HL-60 (cell line): ENCODE results near the gene LRP5.
"Not testable (repeated sequence)": the region's sequence is repeated elsewhere in the genome, so short reads cannot be mapped to it uniquely, and the experiment has no call there.

Source experiments
- DNase-seq, 2 experiments: peaks; one replicate each; pipeline ENCODE4 v3.0.0-alpha.2; 2010 to 2020; ENCODE audit warnings: low read depth in 1 of 2, low spot score in 1 of 2
- H3K27ac ChIP-seq: fragments of 250-450 bp; sonication (Bioruptor Pico); replicated peaks from 2 replicates; pipeline ENCODE4 v1.5.1; 2020; ENCODE audit warnings: mild to moderate bottlenecking, moderate library complexity
- H3K27me3 ChIP-seq: fragments of 250-450 bp; sonication (Bioruptor Pico); 2 replicates; pipeline ENCODE4 v1.5.1; 2021; ENCODE audit warnings: mild to moderate bottlenecking, moderate library complexity; ENCODE audit not compliant: insufficient read depth, poor library complexity, severe bottlenecking
- H3K4me3 ChIP-seq: replicated peaks from 2 replicates; pipeline ENCODE4 v1.5.1; 2011; ENCODE audit warnings: mild to moderate bottlenecking, control low read depth, low read length; ENCODE audit not compliant: insufficient read depth
- GABPA ChIP-seq: IDR thresholded peaks from 2 replicates; pipeline ENCODE4 v1.6.1; 2012; ENCODE audit warnings: low read depth
- POLR2AphosphoS5 ChIP-seq: IDR thresholded peaks from 2 replicates; pipeline ENCODE4 v1.6.1; 2012; ENCODE audit warnings: low read depth
- SPI1 ChIP-seq: IDR thresholded peaks from 2 replicates; pipeline ENCODE4 v1.6.1; 2012; ENCODE audit warnings: low read depth, mild to moderate bottlenecking, borderline replicate concordance
- TF ChIP-seq, protein P1 (sequence below): IDR thresholded peaks from 2 replicates; pipeline ENCODE4 v1.6.1; 2012; ENCODE audit warnings: low read depth; ENCODE audit not compliant: insufficient replicate concordance
- TF ChIP-seq, protein P2 (sequence below): IDR thresholded peaks from one replicate; pipeline ENCODE4 v1.5.1; 2011; ENCODE audit warnings: low read length, control low read depth, inconsistent platforms; ENCODE audit not compliant: insufficient read depth

The LRP5 gene

GRCh38 chr11:68432874-68433273, 120.5 kb downstream of the LRP5 start:
- Histone ChIP-seq H3K4me3 (no peak overlapping the region), H3K27me3 (no peaks in the 10 kb centered on the region), H3K27ac (no peak overlapping the region)
- no peak for DNase-seq
- TF ChIP-seq, protein P1, sequence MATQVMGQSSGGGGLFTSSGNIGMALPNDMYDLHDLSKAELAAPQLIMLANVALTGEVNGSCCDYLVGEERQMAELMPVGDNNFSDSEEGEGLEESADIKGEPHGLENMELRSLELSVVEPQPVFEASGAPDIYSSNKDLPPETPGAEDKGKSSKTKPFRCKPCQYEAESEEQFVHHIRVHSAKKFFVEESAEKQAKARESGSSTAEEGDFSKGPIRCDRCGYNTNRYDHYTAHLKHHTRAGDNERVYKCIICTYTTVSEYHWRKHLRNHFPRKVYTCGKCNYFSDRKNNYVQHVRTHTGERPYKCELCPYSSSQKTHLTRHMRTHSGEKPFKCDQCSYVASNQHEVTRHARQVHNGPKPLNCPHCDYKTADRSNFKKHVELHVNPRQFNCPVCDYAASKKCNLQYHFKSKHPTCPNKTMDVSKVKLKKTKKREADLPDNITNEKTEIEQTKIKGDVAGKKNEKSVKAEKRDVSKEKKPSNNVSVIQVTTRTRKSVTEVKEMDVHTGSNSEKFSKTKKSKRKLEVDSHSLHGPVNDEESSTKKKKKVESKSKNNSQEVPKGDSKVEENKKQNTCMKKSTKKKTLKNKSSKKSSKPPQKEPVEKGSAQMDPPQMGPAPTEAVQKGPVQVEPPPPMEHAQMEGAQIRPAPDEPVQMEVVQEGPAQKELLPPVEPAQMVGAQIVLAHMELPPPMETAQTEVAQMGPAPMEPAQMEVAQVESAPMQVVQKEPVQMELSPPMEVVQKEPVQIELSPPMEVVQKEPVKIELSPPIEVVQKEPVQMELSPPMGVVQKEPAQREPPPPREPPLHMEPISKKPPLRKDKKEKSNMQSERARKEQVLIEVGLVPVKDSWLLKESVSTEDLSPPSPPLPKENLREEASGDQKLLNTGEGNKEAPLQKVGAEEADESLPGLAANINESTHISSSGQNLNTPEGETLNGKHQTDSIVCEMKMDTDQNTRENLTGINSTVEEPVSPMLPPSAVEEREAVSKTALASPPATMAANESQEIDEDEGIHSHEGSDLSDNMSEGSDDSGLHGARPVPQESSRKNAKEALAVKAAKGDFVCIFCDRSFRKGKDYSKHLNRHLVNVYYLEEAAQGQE: no peak
- no peak for TF ChIP-seq GABPA
- TF ChIP-seq POLR2AphosphoS5: no peak
- TF ChIP-seq SPI1: no peak
- TF ChIP-seq, protein P2, sequence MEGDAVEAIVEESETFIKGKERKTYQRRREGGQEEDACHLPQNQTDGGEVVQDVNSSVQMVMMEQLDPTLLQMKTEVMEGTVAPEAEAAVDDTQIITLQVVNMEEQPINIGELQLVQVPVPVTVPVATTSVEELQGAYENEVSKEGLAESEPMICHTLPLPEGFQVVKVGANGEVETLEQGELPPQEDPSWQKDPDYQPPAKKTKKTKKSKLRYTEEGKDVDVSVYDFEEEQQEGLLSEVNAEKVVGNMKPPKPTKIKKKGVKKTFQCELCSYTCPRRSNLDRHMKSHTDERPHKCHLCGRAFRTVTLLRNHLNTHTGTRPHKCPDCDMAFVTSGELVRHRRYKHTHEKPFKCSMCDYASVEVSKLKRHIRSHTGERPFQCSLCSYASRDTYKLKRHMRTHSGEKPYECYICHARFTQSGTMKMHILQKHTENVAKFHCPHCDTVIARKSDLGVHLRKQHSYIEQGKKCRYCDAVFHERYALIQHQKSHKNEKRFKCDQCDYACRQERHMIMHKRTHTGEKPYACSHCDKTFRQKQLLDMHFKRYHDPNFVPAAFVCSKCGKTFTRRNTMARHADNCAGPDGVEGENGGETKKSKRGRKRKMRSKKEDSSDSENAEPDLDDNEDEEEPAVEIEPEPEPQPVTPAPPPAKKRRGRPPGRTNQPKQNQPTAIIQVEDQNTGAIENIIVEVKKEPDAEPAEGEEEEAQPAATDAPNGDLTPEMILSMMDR: no peak

- Histone ChIP-seq H3K27ac (no peak overlapping the region), H3K4me3 (no peak overlapping the region), H3K27me3 (no peaks in the 10 kb centered on the region)
- no peak for DNase-seq
- TF ChIP-seq GABPA (no peak), POLR2AphosphoS5 (no peak), SPI1 (no peak)
- TF ChIP-seq, protein P1: no peak
- TF ChIP-seq, protein P2: no peak
These were observed 121.2 kb downstream of the LRP5 start for GRCh38 chr11:68433541-68433940.

DNA sequence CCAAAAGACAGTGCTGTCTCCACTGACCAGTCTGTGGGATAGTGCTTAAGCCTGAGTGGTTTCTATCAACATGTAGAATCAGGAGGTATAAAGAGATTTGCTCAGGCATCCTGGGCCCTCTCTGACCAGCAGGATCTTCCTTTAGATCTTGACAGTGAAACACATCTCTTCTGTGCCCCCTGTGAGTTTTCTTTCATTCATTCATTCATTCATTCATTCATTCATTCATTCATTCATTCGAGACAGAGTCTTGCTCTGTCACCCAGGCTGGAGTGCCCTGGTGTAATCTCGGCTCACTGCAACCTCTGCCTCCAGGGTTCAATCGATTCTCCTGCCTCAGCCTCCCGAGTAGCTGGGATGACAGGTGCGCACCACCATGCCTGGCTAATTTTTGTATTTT, 121.8 kb downstream of the LRP5 start:
- H3K4me3 ChIP-seq, H3K27ac ChIP-seq, H3K27me3 ChIP-seq, DNase-seq: not testable (repeated sequence)

DNA sequence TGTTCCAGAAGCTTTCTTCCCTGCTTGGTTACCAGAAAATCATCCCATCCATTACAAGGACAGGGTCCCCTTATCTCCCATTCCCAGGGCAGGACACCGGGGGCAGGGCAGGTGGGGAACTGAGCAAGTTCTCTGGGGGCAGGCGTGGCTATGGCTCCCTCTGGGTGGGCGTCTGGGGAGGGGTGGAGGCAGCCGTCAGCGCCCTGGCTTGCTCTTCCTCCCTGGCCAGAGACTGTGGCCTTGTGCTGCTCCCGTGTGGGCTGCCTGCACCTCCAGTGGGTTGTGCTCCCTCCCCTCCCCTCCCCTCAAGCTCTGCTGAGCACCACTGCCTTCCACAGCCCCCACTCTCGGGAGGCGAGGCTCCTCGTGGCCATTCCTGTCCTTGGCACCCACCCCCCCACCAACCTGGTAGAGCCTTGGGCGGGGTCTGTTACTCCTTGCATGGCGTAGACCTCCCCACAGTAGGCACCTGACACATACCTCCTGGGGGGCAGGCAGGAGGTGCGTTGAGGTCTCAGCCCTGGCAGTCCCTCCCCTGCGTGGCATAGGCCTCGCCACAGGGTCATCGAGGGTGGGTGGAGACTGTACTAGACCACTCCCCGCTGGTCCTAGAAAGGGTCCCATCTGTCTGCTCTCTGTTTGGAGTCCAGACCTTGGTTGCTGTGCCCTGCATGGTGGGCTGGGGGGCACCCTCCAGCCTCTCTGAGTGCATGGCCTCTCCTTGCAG, 123.9 kb downstream of the LRP5 start:
- H3K27me3 ChIP-seq: no peaks in the 10 kb centered on the region
- DNase-seq: no peak

More for the DNA sequence above, 123.9 kb downstream of the LRP5 start:
- Histone ChIP-seq H3K27ac (no peak overlapping the region), H3K4me3 (no peak overlapping the region)
- TF ChIP-seq, protein P2: no peak
- TF ChIP-seq GABPA (no peak), POLR2AphosphoS5 (no peak), SPI1 (no peak)
- TF ChIP-seq, protein P1: no peak
